ENCODE measurements around the gene KLF15. TPM values are rescaled to one million over a fixed set of nuclear protein-coding genes. Genes with fewer than 3 reads are reported as not detected.
"Not testable (repeated sequence)": the region's sequence is repeated elsewhere in the genome, so short reads cannot be mapped to it uniquely, and the experiment has no call there.

Gene KLF15
- total RNA-seq, 1 donor from 2014 or later: 34.0 TPM

GRCh38 chr3:126340943-126341754, 16.1 kb downstream of the KLF15 start:
- intact Hi-C loops (cut with DNase I): no loop called here
- DNase-seq (peak; percentile 29), ATAC-seq (ENCODE audit: poor library complexity) (peak; percentile 3)

DNA sequence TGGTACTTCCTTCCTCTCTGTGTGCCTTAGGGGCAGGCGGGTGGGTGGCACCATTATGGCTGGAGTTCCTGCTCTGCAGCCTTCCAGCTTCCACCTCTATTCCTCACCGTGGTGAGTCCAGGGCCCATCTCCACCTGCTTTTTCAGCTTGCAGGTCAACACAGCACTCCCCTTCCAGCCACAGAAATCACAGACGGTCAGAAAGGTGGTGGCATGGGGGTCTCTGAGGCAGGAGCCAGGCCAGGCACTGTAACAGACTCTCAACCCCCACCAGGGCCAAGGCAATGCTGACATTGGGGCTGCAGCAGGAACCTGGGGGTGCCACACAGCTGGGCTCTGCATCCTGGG, 16.6 kb downstream of the KLF15 start:
- intact Hi-C loops (cut with DNase I): no loop called here
- DNase-seq: peak; percentile 33
- no peak for ATAC-seq (ENCODE audit: poor library complexity)

- ATAC-seq (ENCODE audit: poor library complexity): peak; percentile 56
- intact Hi-C loops (cut with DNase I): no loop called here
- peak; percentile 55 for DNase-seq
These were observed 17.1 kb downstream of the KLF15 start for GRCh38 chr3:126340081-126340511.

DNA sequence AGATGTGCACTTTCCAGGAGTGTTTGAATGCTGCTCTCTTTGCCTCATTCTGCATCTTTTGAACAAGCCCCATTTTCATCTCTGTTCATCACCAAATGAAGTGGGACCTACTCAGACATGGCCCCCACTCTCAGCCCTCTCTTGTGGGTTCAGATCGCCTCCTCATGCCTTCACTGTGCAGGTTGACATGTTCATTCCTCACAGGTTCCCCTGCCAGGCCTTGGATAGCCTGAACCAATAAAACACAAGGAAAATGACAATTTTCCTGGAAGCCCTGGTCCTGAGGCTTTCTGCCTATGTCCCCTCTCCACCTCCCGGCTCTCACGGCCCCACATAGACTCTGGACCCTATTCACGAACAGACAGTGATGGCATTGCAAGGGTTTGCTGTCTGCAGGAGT, 17.7 kb downstream of the KLF15 start:
- no peak for ATAC-seq (ENCODE audit: poor library complexity)
- intact Hi-C loops (cut with DNase I): no loop called here
- DNase-seq: no peak

- intact Hi-C loops (cut with DNase I): no loop called here
- ATAC-seq (ENCODE audit: poor library complexity): peak; percentile 9
- DNase-seq: peak; percentile 42
These were observed 18.4 kb downstream of the KLF15 start for GRCh38 chr3:126338790-126339288.

DNA sequence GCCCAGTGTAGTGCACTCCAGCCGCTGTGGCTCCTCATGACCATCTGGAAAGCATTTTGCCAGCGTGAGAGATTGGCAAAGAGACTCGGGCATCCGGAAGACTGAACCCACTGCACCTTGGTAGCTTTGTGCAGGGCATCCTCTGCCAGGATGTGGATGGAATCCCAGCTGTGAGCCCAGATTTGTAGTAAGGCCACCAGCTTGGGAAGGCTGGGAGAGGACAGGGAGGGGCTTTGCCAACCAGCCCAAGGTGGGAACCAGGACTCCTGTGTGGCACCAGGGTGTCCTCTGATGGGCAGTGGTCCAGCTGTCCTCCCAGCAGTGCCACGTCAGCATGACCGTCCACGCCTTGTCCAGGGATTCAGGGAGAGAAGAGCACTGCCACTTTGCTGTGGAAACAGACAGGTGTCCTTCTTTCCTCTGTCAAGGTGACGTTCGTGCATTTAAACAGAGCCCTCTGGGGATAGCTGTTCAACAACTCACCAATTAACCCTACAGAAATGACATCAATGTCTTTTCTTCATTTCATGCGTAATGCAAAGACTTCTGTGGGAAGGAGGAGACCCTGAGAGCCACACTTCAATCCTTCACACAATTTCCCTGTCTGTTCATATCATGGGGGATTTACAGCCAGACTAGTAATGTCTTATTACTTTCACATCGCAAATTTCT, 19.1 kb downstream of the KLF15 start:
- no peak for ATAC-seq (ENCODE audit: poor library complexity)
- no peak for DNase-seq
- intact Hi-C loops (cut with DNase I): no loop called here

- ATAC-seq (ENCODE audit: poor library complexity); intact Hi-C loops (cut with DNase I); DNase-seq: not testable (repeated sequence)
These were observed 25.3 kb downstream of the KLF15 start for GRCh38 chr3:126331812-126332336.

- DNase-seq: no peak
- intact Hi-C loops (cut with DNase I): no loop called here
- no peak for ATAC-seq (ENCODE audit: poor library complexity)
These were observed 27.1 kb downstream of the KLF15 start for GRCh38 chr3:126329927-126330725.

- intact Hi-C loops (cut with DNase I): no loop called here
- DNase-seq (no peak), ATAC-seq (ENCODE audit: poor library complexity) (no peak)
These were observed 30.6 kb downstream of the KLF15 start for GRCh38 chr3:126326629-126327028.

DNA sequence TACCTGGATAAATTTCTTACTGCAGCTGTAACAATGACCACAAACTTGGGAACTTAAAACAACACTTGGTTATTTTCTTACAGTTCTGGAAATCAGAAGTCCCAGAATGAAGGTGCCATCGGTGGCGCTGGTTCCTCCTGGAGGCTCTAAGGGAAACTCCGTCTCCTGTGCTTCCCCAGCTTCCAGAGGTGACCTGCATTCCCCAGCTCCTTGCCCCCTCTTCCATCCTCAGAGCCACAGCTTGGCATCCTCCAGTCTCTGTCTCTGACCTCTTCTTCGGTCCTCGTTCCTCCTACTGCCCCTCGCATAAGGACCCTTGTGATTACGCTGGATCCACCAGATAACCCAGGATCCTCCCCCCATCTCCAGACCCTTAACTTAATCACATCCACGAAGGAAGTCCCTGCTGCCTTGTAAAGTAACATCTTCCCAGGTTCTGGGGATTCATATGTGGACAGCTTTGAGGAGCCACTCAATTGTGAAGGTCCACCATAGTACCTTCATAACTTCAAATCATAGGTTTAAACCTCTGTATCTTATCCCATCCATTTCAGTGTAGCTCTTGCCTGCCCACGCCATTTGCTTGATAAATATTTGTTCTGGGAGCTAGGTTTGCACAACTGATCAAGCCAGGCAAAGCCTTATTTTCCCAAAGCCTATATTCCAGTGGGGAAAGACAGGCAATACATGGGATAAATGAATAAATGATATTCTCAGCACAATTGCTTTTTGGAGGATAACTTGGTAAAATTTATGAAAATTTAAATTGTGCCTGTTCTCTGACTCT, 34.8 kb downstream of the KLF15 start:
- DNase-seq: no peak

DNA sequence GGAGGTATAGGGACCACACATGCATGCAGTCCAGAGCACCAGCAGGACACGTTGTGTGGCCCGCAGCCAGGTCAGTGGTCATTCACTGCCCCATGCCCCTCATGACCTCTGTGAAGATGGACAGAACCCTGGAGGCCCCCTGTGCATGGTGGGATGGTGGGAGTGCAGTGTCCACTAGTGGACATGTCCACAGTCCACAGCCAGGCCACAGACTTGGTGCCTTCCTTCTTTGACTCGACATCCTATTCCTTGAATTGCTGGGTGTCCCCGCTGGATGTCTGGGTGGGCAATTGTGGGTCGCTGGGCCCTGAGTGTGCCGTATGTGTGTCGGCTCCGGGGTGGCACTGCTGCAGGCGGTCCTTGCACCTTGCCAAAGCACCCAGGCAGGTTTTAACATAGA, 35.7 kb downstream of the KLF15 start:
- ATAC-seq (ENCODE audit: poor library complexity): no peak
- intact Hi-C loops (cut with DNase I): no loop called here
- no peak for DNase-seq

More for the DNA sequence above, 34.8 kb downstream of the KLF15 start:
- intact Hi-C loops (cut with DNase I): no loop called here
- ATAC-seq (ENCODE audit: poor library complexity): no peak

- intact Hi-C loops (cut with DNase I): no loop called here
- ATAC-seq (ENCODE audit: poor library complexity) (no peak), DNase-seq (no peak)
These were observed 36.5 kb downstream of the KLF15 start for GRCh38 chr3:126320517-126321293.

GRCh38 chr3:126319701-126320295, 37.4 kb downstream of the KLF15 start:
- no peak for DNase-seq
- intact Hi-C loops (cut with DNase I): no loop called here
- no peak for ATAC-seq (ENCODE audit: poor library complexity)

- intact Hi-C loops (cut with DNase I): no loop called here
- no peak for ATAC-seq (ENCODE audit: poor library complexity)
- DNase-seq: no peak
These were observed 39.9 kb downstream of the KLF15 start for GRCh38 chr3:126317029-126317996.

GRCh38 chr3:126316501-126316939, 40.7 kb downstream of the KLF15 start:
- intact Hi-C loops (cut with DNase I): no loop called here
- ATAC-seq (ENCODE audit: poor library complexity): peak; percentile 10

DNA sequence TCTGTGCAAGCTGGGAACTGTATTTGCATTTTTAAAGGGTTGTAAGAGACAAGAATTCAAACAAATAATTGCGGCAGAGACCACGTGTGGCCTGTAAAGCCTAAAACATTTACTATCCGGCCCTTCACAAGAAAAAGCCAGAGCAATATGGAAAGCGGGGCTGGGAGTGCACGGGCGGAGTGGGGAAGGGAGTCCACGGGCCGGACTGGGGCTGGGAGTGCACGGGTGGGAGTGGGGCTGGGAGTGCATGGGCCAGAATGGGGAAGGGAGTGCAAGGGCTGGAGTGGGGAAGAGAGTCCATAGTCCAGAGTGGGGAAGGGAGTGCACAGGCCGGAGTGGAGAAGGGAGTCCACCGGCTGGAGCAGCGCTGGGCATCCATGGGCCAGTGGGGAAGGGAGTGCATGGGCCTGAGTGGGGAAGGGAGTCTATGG, 41.2 kb downstream of the KLF15 start:
- intact Hi-C loops (cut with DNase I): no loop called here
- no peak for DNase-seq
- no peak for ATAC-seq (ENCODE audit: poor library complexity)

More at GRCh38 chr3:126316501-126316939, 40.7 kb downstream of the KLF15 start:
- no peak for DNase-seq

Measured in Right ventricle myocardium superior (tissue), 1 donor.